Hair follicular keratinocyte (primary cell): ENCODE data around the gene ABHD13. TPM values are rescaled to one million over a fixed set of nuclear protein-coding genes. Genes with fewer than 3 reads are reported as not detected.

Experiments used
- total RNA-seq: library from RNA; depleted of rRNA; stranded (reverse); fragments of >200 nt; gene quantifications from 2 replicates; pipeline ENCODE4 v1.2.3, GENCODE V29; 2015

The ABHD13 gene
- 5.7 and 5.8 TPM in 2 replicates for total RNA-seq

DNA sequence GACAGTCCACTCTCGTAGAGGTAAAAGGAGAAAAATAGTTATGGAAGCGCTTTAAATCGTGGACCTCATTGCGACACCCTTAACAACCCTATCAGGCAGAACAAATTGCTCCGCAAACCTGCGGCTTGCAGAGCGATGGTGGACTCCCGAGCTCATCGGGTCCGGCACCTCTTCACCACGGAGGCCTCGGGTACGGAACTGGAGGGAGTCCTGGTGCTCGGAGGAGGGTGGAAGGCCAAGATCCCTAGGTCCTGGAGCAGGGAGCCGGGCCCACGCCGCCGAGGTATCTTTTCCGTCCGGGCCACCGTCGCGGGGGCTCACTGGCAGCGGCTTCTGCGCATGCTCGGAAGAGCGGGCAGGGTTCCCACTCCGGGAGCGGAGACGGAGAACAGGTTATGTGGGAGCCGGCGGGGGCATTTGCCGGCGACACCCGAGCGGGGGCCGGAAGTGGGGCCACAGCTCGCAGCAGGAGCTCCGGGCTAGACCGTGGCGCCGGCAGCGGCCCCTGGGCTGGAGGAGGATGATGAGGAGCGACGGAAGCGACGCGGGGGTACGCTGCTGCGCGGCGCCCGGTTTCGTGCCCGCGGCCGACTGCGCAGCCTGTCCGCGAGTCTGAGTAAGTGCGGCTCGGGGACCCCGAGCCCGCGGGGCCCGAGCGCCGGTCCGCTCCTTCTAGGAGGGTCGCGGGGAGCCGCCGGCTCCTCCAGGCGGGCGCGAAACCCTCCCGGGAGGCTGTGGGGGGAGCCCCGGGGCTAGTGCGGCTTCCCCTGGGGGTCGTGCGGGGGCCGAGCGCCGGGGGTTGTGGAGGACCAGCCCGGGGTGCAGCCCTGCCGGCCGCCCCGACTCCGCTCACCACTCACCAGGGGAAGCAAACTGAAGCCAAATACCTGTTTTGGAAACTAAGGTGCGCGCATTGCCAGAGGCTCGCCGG, at the start of gene ABHD13:
Gene ABHD13, plus strand, starts transcription at position 349 of the 931 bp plus-strand sequence. CDS start 10,827 bp downstream, outside the sequence.

DNA sequence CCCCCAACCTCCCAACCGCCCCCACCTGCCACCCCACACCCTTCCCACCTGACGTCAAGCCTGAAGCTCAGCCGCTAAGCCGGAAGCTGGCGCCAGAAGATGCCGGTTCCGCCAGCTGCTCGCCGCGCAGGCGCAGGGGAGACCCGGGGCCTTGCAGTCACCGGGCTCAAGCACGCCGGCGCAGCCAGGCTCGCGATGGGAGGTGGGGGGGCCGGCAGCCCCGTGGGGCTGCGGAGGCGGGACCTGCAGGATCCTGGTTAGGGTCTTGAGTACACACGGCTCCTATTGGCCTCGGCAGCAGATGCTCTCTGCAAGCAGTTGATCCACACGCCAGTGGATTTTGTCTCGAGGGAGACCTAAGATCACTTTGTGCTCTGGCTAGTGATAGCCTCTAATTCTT, 2.8 kb upstream of the ABHD13 start, which contains the start of gene LIG4:
Gene LIG4, minus strand, starts transcription at position 101 of the 400 bp plus-strand sequence. CDS start 4,268 bp downstream, outside the sequence.

DNA sequence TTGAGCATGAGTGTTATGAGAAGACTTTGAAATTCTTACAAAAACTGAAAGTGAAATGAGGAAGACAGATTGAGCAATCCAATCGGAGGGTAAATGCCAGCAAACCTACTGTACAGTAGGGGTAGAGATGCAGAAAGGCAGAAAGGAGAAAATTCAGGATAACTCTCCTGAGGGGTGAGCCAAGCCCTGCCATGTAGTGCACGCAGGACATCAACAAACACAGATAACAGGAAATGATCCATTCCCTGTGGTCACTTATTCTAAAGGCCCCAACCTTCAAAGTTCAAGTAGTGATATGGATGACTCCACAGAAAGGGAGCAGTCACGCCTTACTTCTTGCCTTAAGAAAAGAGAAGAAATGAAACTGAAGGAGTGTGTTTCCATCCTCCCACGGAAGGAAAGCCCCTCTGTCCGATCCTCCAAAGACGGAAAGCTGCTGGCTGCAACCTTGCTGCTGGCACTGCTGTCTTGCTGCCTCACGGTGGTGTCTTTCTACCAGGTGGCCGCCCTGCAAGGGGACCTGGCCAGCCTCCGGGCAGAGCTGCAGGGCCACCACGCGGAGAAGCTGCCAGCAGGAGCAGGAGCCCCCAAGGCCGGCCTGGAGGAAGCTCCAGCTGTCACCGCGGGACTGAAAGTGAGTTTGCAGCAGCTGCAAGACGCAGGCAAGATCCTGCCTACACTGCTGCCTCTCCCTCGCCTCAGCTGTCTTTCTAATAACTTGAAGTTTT, 51.6 kb downstream of the ABHD13 start, which contains the start of gene TNFSF13B:
Gene TNFSF13B, plus strand, starts transcription at position 118 of the 728 bp plus-strand sequence. Its CDS starts 178 bp downstream, at position 296.

Other genes with a start within 250 kb of the ABHD13 start
- 6.0 and 8.3 TPM in 2 replicates for gene LIG4, start 2.9 kb upstream of the ABHD13 start, total RNA-seq
- gene TNFSF13B, start 51.3 kb downstream of the ABHD13 start, total RNA-seq = 0.08 TPM in 1 of 2 replicates, not detected in the other